HCT116 (cell line): ENCODE results near the gene DDX10. TPM values are rescaled to one million over a fixed set of nuclear protein-coding genes. Genes with fewer than 3 reads are reported as not detected.

Source experiments
- ATAC-seq: fragments of 200-7000 bp; cut with Tn5 transposase; 2 replicates; pipeline ENCODE4 v1.9.1; 2020; ENCODE audit warnings: mild to moderate bottlenecking, moderate library complexity
- BruUV-seq: library from RNA; stranded (reverse); fragments of 400-500 nt; replicated peaks from 2 replicates; lab custom pipeline; 2021; lab: Mats Ljungman, UMichigan
- CTCF ChIA-PET: fragments of 300-600 bp; sonication (Branson Sonifier 250); formaldehyde crosslinking; loops from one replicate; lab custom pipeline; 2021; ENCODE audit warnings: antibody characterized with exemption; lab: Charles Lee
- POLR2A ChIA-PET: fragments of 300-600, 350-600 bp; sonication (Branson Sonifier 250); formaldehyde crosslinking; loops from one replicate; lab custom pipeline; 2021; ENCODE audit warnings: antibody characterized with exemption; lab: Charles Lee
- RAD21 ChIA-PET, 2 experiments: fragments of 300-600 bp; sonication (Branson Sonifier 250); formaldehyde crosslinking; loops; one replicate each; lab custom pipeline; 2023; ENCODE audit warnings: low total read pairs in 2 of 2; ENCODE audit not compliant: uncharacterized antibody in 2 of 2, unreplicated experiment in 2 of 2, low non-redundant PET in 1 of 2; lab: Charles Lee
- DNase-seq: peaks from one replicate; pipeline ENCODE4 v3.0.0-alpha.2; 2010; ENCODE audit warnings: low read depth, low spot score
- H2AFZ ChIP-seq: fragments of 200-600 bp; shearing (Covaris generic), sonication (generic); 2 replicates; pipeline ENCODE4 v1.6.1; 2017; ENCODE audit warnings: low read depth, mixed run types, mixed read lengths, antibody characterized with exemption, low read length; ENCODE audit not compliant: poor library complexity, severe bottlenecking
- H3K27ac ChIP-seq: 2 replicates; pipeline ENCODE4 v1.5.1; 2012; ENCODE audit warnings: low read depth, low read length
- H3K27me3 ChIP-seq: fragments of 200-600 bp; sonication (generic); 2 replicates; pipeline ENCODE4 v1.6.1; 2016; ENCODE audit warnings: mixed run types, low read length, mixed read lengths; ENCODE audit not compliant: insufficient read depth
- H3K36me3 ChIP-seq, 2 experiments: fragments of 200-500 bp in 1 of 2; fragments of 200-600 bp in 1 of 2; sonication (Bioruptor generic) in 1 of 2; sonication (generic) in 1 of 2; 2 replicates each; pipeline versions ENCODE4 v1.5.1 to v1.6.1; 2014 to 2016; ENCODE audit warnings: low read length in 2 of 2, inconsistent platforms in 1 of 2, mixed read lengths in 1 of 2, mixed run types in 1 of 2; ENCODE audit not compliant: insufficient read depth in 2 of 2, control insufficient read depth in 1 of 2
- H3K4me1 ChIP-seq, 2 experiments: fragments of 200-600 bp in 1 of 2; sonication (generic) in 1 of 2; 2 replicates each; pipeline versions ENCODE4 v1.5.1 to v1.6.1; 2012 to 2017; ENCODE audit warnings: low read length in 2 of 2, inconsistent platforms in 1 of 2, mild to moderate bottlenecking in 1 of 2, mixed read lengths in 1 of 2, mixed run types in 1 of 2, moderate library complexity in 1 of 2; ENCODE audit not compliant: insufficient read depth in 2 of 2, control insufficient read depth in 1 of 2
- H3K4me2 ChIP-seq: fragments of 200-600 bp; sonication (generic); 2 replicates; pipeline ENCODE4 v1.6.1; 2017; ENCODE audit warnings: mixed run types, low read length, mixed read lengths
- H3K4me3 ChIP-seq, 2 experiments: fragments of 200-600 bp in 1 of 2; sonication (generic) in 1 of 2; replicated peaks in 1 of 2; 2 replicates each; pipeline ENCODE4 v1.5.1; 2011 to 2016; ENCODE audit warnings: low read length in 2 of 2, control low read depth in 1 of 2, low read depth in 1 of 2, mild to moderate bottlenecking in 1 of 2, mixed read lengths in 1 of 2, mixed run types in 1 of 2
- H3K79me2 ChIP-seq: fragments of 200-600 bp; sonication (generic); 2 replicates; pipeline ENCODE4 v1.6.1; 2017; ENCODE audit warnings: mild to moderate bottlenecking, mixed run types, low read length, moderate library complexity, mixed read lengths; ENCODE audit not compliant: insufficient read depth
- H3K9ac ChIP-seq: fragments of 200-600 bp; sonication (generic); 2 replicates; pipeline ENCODE4 v1.6.1; 2016; ENCODE audit warnings: low read length, mixed read lengths
- H3K9me2 ChIP-seq: fragments of 200-600 bp; sonication (generic), shearing (Covaris generic); 2 replicates; pipeline ENCODE4 v1.6.1; 2017; ENCODE audit warnings: mixed run types, mild to moderate bottlenecking, moderate library complexity; ENCODE audit not compliant: insufficient read depth
- H3K9me3 ChIP-seq, 2 experiments: fragments of 200-500 bp in 1 of 2; fragments of 200-600 bp in 1 of 2; sonication (Bioruptor generic) in 1 of 2; sonication (generic) in 1 of 2; 2 replicates each; pipeline ENCODE4 v1.6.1; 2014 to 2017; ENCODE audit warnings: low read length in 2 of 2, mixed read lengths in 2 of 2, inconsistent platforms in 1 of 2, low read depth in 1 of 2, mild to moderate bottlenecking in 1 of 2, mixed run types in 1 of 2, moderate library complexity in 1 of 2; ENCODE audit not compliant: control insufficient read depth in 1 of 2, insufficient read depth in 1 of 2
- H4K20me1 ChIP-seq: fragments of 200-600 bp; sonication (generic), shearing (Covaris generic); 2 replicates; pipeline ENCODE4 v1.6.1; 2017; ENCODE audit warnings: mixed run types, mild to moderate bottlenecking, moderate library complexity; ENCODE audit not compliant: insufficient read depth
- CBX3 ChIP-seq: IDR thresholded peaks from 2 replicates; pipeline ENCODE4 v1.6.1; 2012; ENCODE audit warnings: low read depth
- CEBPB ChIP-seq: IDR thresholded peaks from 2 replicates; pipeline ENCODE4 v1.6.1; 2012; ENCODE audit warnings: low read depth
- EGR1 ChIP-seq: IDR thresholded peaks from 2 replicates; pipeline ENCODE4 v1.6.1; 2012; ENCODE audit warnings: low read depth
- ELF1 ChIP-seq: IDR thresholded peaks from 2 replicates; pipeline ENCODE4 v1.6.1; 2012; ENCODE audit warnings: low read depth, borderline replicate concordance
- JUND ChIP-seq: IDR thresholded peaks from 2 replicates; pipeline ENCODE4 v1.6.1; 2012
- MAX ChIP-seq: IDR thresholded peaks from 2 replicates; pipeline ENCODE4 v1.6.1; 2012
- POLR2A ChIP-seq: IDR thresholded peaks from 2 replicates; pipeline ENCODE4 v1.7.0; 2011; ENCODE audit warnings: borderline replicate concordance; ENCODE audit not compliant: insufficient read depth, insufficient read length; ENCODE audit errors: extremely low read depth
- POLR2AphosphoS5 ChIP-seq: IDR thresholded peaks from 2 replicates; pipeline ENCODE4 v1.6.1; 2011; ENCODE audit warnings: mild to moderate bottlenecking, low read depth, low read length, moderate library complexity
- ZNF274 ChIP-seq: fragments of 200-500 bp; sonication (Bioruptor generic); IDR thresholded peaks from 2 replicates; pipeline ENCODE4 v1.6.1; 2014; ENCODE audit warnings: mild to moderate bottlenecking, low read depth, low read length, inconsistent platforms
- intact Hi-C: fragments of 100-400 bp; cut with micrococcal nuclease; formaldehyde crosslinking; loops from 2 replicates; pipeline ENCODE4 v1.10.0; 2022
- total RNA-seq: library from RNA; stranded (reverse); gene quantifications from one replicate; pipeline ENCODE4 v1.2.1, GENCODE V29; 2021; ENCODE audit not compliant: unreplicated experiment
- TF ChIP-seq, protein P1 (sequence below): IDR thresholded peaks from 2 replicates; pipeline ENCODE4 v1.6.1; 2012
- TF ChIP-seq, protein P2 (sequence below): IDR thresholded peaks from 2 replicates; pipeline ENCODE4 v1.6.1; 2011; ENCODE audit warnings: mild to moderate bottlenecking, low read length, moderate library complexity; ENCODE audit not compliant: insufficient replicate concordance; ENCODE audit errors: extremely low read depth
- TF ChIP-seq, protein P3 (sequence below): IDR thresholded peaks from 2 replicates; pipeline ENCODE4 v1.6.1; 2012; ENCODE audit warnings: low read depth

The DDX10 gene
- total RNA-seq, 1 experiment from 2014 or later, result 66.5 TPM

DNA sequence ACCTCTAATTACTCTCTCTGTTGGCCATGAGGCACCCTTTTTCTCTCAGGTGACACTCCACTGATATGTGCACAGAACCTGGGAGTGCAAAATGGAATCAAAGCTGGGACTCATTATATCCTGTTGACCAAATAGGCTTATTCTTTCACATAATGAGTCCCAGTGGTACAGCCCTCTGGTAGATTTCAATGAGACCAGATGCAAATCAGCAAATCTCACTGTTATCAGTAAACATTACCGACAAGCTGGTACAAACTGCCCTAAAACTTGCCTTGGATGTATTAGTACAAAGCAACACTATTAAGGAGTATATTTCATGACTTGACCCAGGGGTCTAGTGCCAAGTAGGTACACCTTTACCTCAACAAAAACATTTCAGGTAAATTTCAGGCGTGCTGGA, 128.3 kb downstream of the DDX10 start:
- Histone ChIP-seq H3K4me1 (peaks cover 8 to 13% of the 10 kb centered on the region in 2 experiments; a peak in 2 of 4 replicates), H3K9me3 (no peaks in the 10 kb centered on the region), H3K9me2 (no peaks in the 10 kb centered on the region), H3K36me3 (no peaks in the 10 kb centered on the region), H3K79me2 (peaks cover 63% of the 10 kb centered on the region), H3K27ac (no peak overlapping the region), H3K4me3 (no peak overlapping the region), H3K27me3 (no peaks in the 10 kb centered on the region), H2AFZ (no peak overlapping the region), H3K9ac (no peak overlapping the region), H3K4me2 (no peak overlapping the region), H4K20me1 (no peaks in the 10 kb centered on the region; the same call in 1 of the 2 replicates)
- intact Hi-C loops, result no loop called here
- no peak for DNase-seq
- TF ChIP-seq ZNF274 (no peak), JUND (no peak), POLR2AphosphoS5 (no peak), POLR2A (no peak), CBX3 (no peak), EGR1 (no peak), ELF1 (no peak), CEBPB (no peak), MAX (no peak)
- TF ChIP-seq, protein P1, sequence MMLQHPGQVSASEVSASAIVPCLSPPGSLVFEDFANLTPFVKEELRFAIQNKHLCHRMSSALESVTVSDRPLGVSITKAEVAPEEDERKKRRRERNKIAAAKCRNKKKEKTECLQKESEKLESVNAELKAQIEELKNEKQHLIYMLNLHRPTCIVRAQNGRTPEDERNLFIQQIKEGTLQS, result no peak
- TF ChIP-seq, protein P2, sequence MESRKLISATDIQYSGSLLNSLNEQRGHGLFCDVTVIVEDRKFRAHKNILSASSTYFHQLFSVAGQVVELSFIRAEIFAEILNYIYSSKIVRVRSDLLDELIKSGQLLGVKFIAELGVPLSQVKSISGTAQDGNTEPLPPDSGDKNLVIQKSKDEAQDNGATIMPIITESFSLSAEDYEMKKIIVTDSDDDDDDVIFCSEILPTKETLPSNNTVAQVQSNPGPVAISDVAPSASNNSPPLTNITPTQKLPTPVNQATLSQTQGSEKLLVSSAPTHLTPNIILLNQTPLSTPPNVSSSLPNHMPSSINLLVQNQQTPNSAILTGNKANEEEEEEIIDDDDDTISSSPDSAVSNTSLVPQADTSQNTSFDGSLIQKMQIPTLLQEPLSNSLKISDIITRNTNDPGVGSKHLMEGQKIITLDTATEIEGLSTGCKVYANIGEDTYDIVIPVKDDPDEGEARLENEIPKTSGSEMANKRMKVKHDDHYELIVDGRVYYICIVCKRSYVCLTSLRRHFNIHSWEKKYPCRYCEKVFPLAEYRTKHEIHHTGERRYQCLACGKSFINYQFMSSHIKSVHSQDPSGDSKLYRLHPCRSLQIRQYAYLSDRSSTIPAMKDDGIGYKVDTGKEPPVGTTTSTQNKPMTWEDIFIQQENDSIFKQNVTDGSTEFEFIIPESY, result no peak
- TF ChIP-seq, protein P3, sequence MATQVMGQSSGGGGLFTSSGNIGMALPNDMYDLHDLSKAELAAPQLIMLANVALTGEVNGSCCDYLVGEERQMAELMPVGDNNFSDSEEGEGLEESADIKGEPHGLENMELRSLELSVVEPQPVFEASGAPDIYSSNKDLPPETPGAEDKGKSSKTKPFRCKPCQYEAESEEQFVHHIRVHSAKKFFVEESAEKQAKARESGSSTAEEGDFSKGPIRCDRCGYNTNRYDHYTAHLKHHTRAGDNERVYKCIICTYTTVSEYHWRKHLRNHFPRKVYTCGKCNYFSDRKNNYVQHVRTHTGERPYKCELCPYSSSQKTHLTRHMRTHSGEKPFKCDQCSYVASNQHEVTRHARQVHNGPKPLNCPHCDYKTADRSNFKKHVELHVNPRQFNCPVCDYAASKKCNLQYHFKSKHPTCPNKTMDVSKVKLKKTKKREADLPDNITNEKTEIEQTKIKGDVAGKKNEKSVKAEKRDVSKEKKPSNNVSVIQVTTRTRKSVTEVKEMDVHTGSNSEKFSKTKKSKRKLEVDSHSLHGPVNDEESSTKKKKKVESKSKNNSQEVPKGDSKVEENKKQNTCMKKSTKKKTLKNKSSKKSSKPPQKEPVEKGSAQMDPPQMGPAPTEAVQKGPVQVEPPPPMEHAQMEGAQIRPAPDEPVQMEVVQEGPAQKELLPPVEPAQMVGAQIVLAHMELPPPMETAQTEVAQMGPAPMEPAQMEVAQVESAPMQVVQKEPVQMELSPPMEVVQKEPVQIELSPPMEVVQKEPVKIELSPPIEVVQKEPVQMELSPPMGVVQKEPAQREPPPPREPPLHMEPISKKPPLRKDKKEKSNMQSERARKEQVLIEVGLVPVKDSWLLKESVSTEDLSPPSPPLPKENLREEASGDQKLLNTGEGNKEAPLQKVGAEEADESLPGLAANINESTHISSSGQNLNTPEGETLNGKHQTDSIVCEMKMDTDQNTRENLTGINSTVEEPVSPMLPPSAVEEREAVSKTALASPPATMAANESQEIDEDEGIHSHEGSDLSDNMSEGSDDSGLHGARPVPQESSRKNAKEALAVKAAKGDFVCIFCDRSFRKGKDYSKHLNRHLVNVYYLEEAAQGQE, result no peak
- no peak for ATAC-seq
- RAD21 ChIA-PET, result no interaction called here
- CTCF ChIA-PET, result no interaction called here
- POLR2A ChIA-PET, result no interaction called here
- no TSS peak for BruUV-seq
